ENCODE measurements around the gene LMO1. TPM values are rescaled to one million over a fixed set of nuclear protein-coding genes. Genes with fewer than 3 reads are reported as not detected.

Gene LMO1
- total and polyA plus RNA-seq, 2 of the 8 experiments (the other 6 are each of a cell fraction or from before 2014, with no cell fraction given), result 0.17 TPM; not detected in 1

- TF ChIP-seq, protein P1, sequence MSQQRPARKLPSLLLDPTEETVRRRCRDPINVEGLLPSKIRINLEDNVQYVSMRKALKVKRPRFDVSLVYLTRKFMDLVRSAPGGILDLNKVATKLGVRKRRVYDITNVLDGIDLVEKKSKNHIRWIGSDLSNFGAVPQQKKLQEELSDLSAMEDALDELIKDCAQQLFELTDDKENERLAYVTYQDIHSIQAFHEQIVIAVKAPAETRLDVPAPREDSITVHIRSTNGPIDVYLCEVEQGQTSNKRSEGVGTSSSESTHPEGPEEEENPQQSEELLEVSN (IDR thresholded peaks at IDR 0.05), result no peak
- TF ChIP-seq, protein P2, sequence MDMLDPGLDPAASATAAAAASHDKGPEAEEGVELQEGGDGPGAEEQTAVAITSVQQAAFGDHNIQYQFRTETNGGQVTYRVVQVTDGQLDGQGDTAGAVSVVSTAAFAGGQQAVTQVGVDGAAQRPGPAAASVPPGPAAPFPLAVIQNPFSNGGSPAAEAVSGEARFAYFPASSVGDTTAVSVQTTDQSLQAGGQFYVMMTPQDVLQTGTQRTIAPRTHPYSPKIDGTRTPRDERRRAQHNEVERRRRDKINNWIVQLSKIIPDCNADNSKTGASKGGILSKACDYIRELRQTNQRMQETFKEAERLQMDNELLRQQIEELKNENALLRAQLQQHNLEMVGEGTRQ (IDR thresholded peaks at IDR 0.05; ENCODE audit: low read length), result no peak
- no peak for TF ChIP-seq POLR2AphosphoS5 (IDR thresholded peaks at IDR 0.05; ENCODE audit: low read depth, low read length)
- TF ChIP-seq KDM5A (IDR thresholded peaks at IDR 0.05; ENCODE audit: low read length), result no peak
Observed at GRCh38 chr11:8220261-8221045, 43.2 kb downstream of the LMO1 start (continued).
